ENCODE measurements around the gene CRIM1. TPM values are rescaled to one million over a fixed set of nuclear protein-coding genes. Genes with fewer than 3 reads are reported as not detected.

The CRIM1 gene
- total and polyA plus RNA-seq, 3 experiments from 2014 or later = 2.5 to 11.1 (median 10.7) TPM

- POLR2A ChIA-PET = no interaction called here
- H3K36me3 ChIP-seq (ENCODE audit: insufficient read depth, low read length) = no peaks in the 10 kb centered on the region
- no peaks in the 10 kb centered on the region for H3K9me3 ChIP-seq (ENCODE audit: low read length)
- CTCF ChIA-PET = no interaction called here
- H3K9me3 Mint-ChIP-seq = no peaks in the 10 kb centered on the region
- no peak overlapping the region for H3K27ac ChIP-seq (ENCODE audit: low read depth, low read length)
- no peaks in the 10 kb centered on the region for H3K4me1 Mint-ChIP-seq
- H3K4me3 Mint-ChIP-seq = no peak overlapping the region
- H3K4me3 ChIP-seq (ENCODE audit: low read length) = no peak overlapping the region
- H3K27ac Mint-ChIP-seq = no peak overlapping the region
- no peak for DNase-seq
- no peaks in the 10 kb centered on the region for H3K27me3 Mint-ChIP-seq
- H3K27me3 ChIP-seq (ENCODE audit: insufficient read depth, low read length, poor library complexity, severe bottlenecking) = no peaks in the 10 kb centered on the region
- H3K36me3 Mint-ChIP-seq = no peaks in the 10 kb centered on the region
- no peaks in the 10 kb centered on the region for H3K4me1 ChIP-seq (ENCODE audit: insufficient read depth, low read length)
These were observed 51.8 kb downstream of the CRIM1 start for GRCh38 chr2:36407413-36407812.

GRCh38 chr2:36408198-36408703, 52.7 kb downstream of the CRIM1 start:
- Mint-ChIP-seq H3K9me3 (no peaks in the 10 kb centered on the region), H3K27ac (no peak overlapping the region), H3K27me3 (no peaks in the 10 kb centered on the region), H3K4me1 (no peaks in the 10 kb centered on the region), H3K36me3 (no peaks in the 10 kb centered on the region), H3K4me3 (no peak overlapping the region)
- Histone ChIP-seq H3K4me1 (ENCODE audit: insufficient read depth, low read length) (no peaks in the 10 kb centered on the region), H3K9me3 (ENCODE audit: low read length) (no peaks in the 10 kb centered on the region), H3K4me3 (ENCODE audit: low read length) (no peak overlapping the region), H3K27me3 (ENCODE audit: insufficient read depth, low read length, poor library complexity, severe bottlenecking) (no peaks in the 10 kb centered on the region), H3K27ac (ENCODE audit: low read depth, low read length) (no peak overlapping the region), H3K36me3 (ENCODE audit: insufficient read depth, low read length) (no peaks in the 10 kb centered on the region)
- ChIA-PET CTCF (no interaction called here), POLR2A (no interaction called here)
- DNase-seq = no peak

GRCh38 chr2:36409335-36409734, 53.8 kb downstream of the CRIM1 start:
- H3K36me3 Mint-ChIP-seq = no peaks in the 10 kb centered on the region
- H3K4me3 Mint-ChIP-seq = no peak overlapping the region
- no peaks in the 10 kb centered on the region for H3K27me3 ChIP-seq (ENCODE audit: insufficient read depth, low read length, poor library complexity, severe bottlenecking)
- no peak overlapping the region for H3K27ac ChIP-seq (ENCODE audit: low read depth, low read length)
- CTCF ChIA-PET = no interaction called here
- no peaks in the 10 kb centered on the region for H3K36me3 ChIP-seq (ENCODE audit: insufficient read depth, low read length)
- POLR2A ChIA-PET = no interaction called here
- H3K4me1 ChIP-seq (ENCODE audit: insufficient read depth, low read length) = no peaks in the 10 kb centered on the region
- no peaks in the 10 kb centered on the region for H3K9me3 Mint-ChIP-seq
- no peak for DNase-seq
- H3K4me1 Mint-ChIP-seq = no peaks in the 10 kb centered on the region
- no peak overlapping the region for H3K4me3 ChIP-seq (ENCODE audit: low read length)
- H3K27me3 Mint-ChIP-seq = no peaks in the 10 kb centered on the region
- no peak overlapping the region for H3K27ac Mint-ChIP-seq
- no peaks in the 10 kb centered on the region for H3K9me3 ChIP-seq (ENCODE audit: low read length)

- Mint-ChIP-seq H3K4me3 (no peak overlapping the region), H3K4me1 (no peaks in the 10 kb centered on the region), H3K36me3 (peaks cover 0 to 1% (median 0%) of the 10 kb centered on the region in 3 donors), H3K27ac (no peak overlapping the region), H3K27me3 (no peaks in the 10 kb centered on the region), H3K9me3 (no peaks in the 10 kb centered on the region)
- Histone ChIP-seq H3K36me3 (ENCODE audit: insufficient read depth, low read length) (no peaks in the 10 kb centered on the region), H3K9me3 (ENCODE audit: low read length) (no peaks in the 10 kb centered on the region), H3K4me1 (ENCODE audit: insufficient read depth, low read length) (no peaks in the 10 kb centered on the region), H3K27me3 (ENCODE audit: insufficient read depth, low read length, poor library complexity, severe bottlenecking) (no peaks in the 10 kb centered on the region), H3K4me3 (ENCODE audit: low read length) (no peak overlapping the region), H3K27ac (ENCODE audit: low read depth, low read length) (no peak overlapping the region)
- POLR2A ChIA-PET = no interaction called here
- CTCF ChIA-PET = no interaction called here
- DNase-seq = no peak
These were observed 54.4 kb downstream of the CRIM1 start for GRCh38 chr2:36409935-36410334.

GRCh38 chr2:36410681-36411080, 55.1 kb downstream of the CRIM1 start:
- H3K36me3 Mint-ChIP-seq = peaks cover 0 to 1% (median 0%) of the 10 kb centered on the region in 3 donors
- H3K9me3 Mint-ChIP-seq = no peaks in the 10 kb centered on the region
- no peak for DNase-seq
- H3K4me3 Mint-ChIP-seq = no peak overlapping the region
- H3K4me3 ChIP-seq (ENCODE audit: low read length) = no peak overlapping the region
- CTCF ChIA-PET = no interaction called here
- no peaks in the 10 kb centered on the region for H3K4me1 Mint-ChIP-seq
- POLR2A ChIA-PET = no interaction called here
- no peaks in the 10 kb centered on the region for H3K4me1 ChIP-seq (ENCODE audit: insufficient read depth, low read length)
- H3K27me3 ChIP-seq (ENCODE audit: insufficient read depth, low read length, poor library complexity, severe bottlenecking) = no peaks in the 10 kb centered on the region
- H3K36me3 ChIP-seq (ENCODE audit: insufficient read depth, low read length) = no peaks in the 10 kb centered on the region
- H3K9me3 ChIP-seq (ENCODE audit: low read length) = no peaks in the 10 kb centered on the region
- H3K27ac Mint-ChIP-seq = no peak overlapping the region
- H3K27ac ChIP-seq (ENCODE audit: low read depth, low read length) = no peak overlapping the region
- no peaks in the 10 kb centered on the region for H3K27me3 Mint-ChIP-seq

- no peaks in the 10 kb centered on the region for H3K27me3 Mint-ChIP-seq
- no peaks in the 10 kb centered on the region for H3K9me3 Mint-ChIP-seq
- no peak overlapping the region for H3K27ac Mint-ChIP-seq
- CTCF ChIA-PET = no interaction called here
- no peaks in the 10 kb centered on the region for H3K4me1 ChIP-seq (ENCODE audit: insufficient read depth, low read length)
- H3K4me3 Mint-ChIP-seq = no peak overlapping the region
- H3K9me3 ChIP-seq (ENCODE audit: low read length) = no peaks in the 10 kb centered on the region
- H3K27me3 ChIP-seq (ENCODE audit: insufficient read depth, low read length, poor library complexity, severe bottlenecking) = no peaks in the 10 kb centered on the region
- no peak for DNase-seq
- no peaks in the 10 kb centered on the region for H3K4me1 Mint-ChIP-seq
- H3K36me3 Mint-ChIP-seq = peaks cover 0 to 1% (median 0%) of the 10 kb centered on the region in 3 donors
- H3K4me3 ChIP-seq (ENCODE audit: low read length) = no peak overlapping the region
- H3K36me3 ChIP-seq (ENCODE audit: insufficient read depth, low read length) = no peaks in the 10 kb centered on the region
- POLR2A ChIA-PET = interaction anchor here (0.6 to 0.7 kb wide), 2 partner anchors 51 to 174 kb away, joined by 3 to 4 read pairs; no protein-coding TSS in a partner anchor
- H3K27ac ChIP-seq (ENCODE audit: low read depth, low read length) = no peak overlapping the region
These were observed 56.4 kb downstream of the CRIM1 start for GRCh38 chr2:36411962-36412444.

GRCh38 chr2:36413218-36413617, 57.6 kb downstream of the CRIM1 start:
- Mint-ChIP-seq H3K27me3 (no peaks in the 10 kb centered on the region), H3K4me3 (no peak overlapping the region), H3K4me1 (peaks cover 0 to 4% (median 0%) of the 10 kb centered on the region in 3 donors), H3K9me3 (no peaks in the 10 kb centered on the region), H3K36me3 (peaks cover 0 to 1% (median 0%) of the 10 kb centered on the region in 3 donors), H3K27ac (no peak overlapping the region)
- no peaks in the 10 kb centered on the region for H3K9me3 ChIP-seq (ENCODE audit: low read length)
- no peaks in the 10 kb centered on the region for H3K27me3 ChIP-seq (ENCODE audit: insufficient read depth, low read length, poor library complexity, severe bottlenecking)
- POLR2A ChIA-PET = no interaction called here
- H3K4me1 ChIP-seq (ENCODE audit: insufficient read depth, low read length) = no peaks in the 10 kb centered on the region
- no peaks in the 10 kb centered on the region for H3K36me3 ChIP-seq (ENCODE audit: insufficient read depth, low read length)
- DNase-seq = no peak
- H3K4me3 ChIP-seq (ENCODE audit: low read length) = no peak overlapping the region
- H3K27ac ChIP-seq (ENCODE audit: low read depth, low read length) = no peak overlapping the region
- CTCF ChIA-PET = no interaction called here

- no peak overlapping the region for H3K4me3 Mint-ChIP-seq
- ChIA-PET CTCF (no interaction called here), POLR2A (no interaction called here)
- Histone ChIP-seq H3K4me1 (ENCODE audit: insufficient read depth, low read length) (no peaks in the 10 kb centered on the region), H3K36me3 (ENCODE audit: insufficient read depth, low read length) (no peaks in the 10 kb centered on the region), H3K27ac (ENCODE audit: low read depth, low read length) (no peak overlapping the region), H3K27me3 (ENCODE audit: insufficient read depth, low read length, poor library complexity, severe bottlenecking) (no peaks in the 10 kb centered on the region), H3K9me3 (ENCODE audit: low read length) (no peaks in the 10 kb centered on the region), H3K4me3 (ENCODE audit: low read length) (no peak overlapping the region)
- peaks cover 0 to 4% (median 1%) of the 10 kb centered on the region in 3 donors for H3K4me1 Mint-ChIP-seq
- H3K36me3 Mint-ChIP-seq = peaks cover 0 to 1% (median 0%) of the 10 kb centered on the region in 3 donors
- no peaks in the 10 kb centered on the region for H3K9me3 Mint-ChIP-seq
- no peaks in the 10 kb centered on the region for H3K27me3 Mint-ChIP-seq
- DNase-seq = no peak
- H3K27ac Mint-ChIP-seq = no peak overlapping the region
These were observed 58.7 kb downstream of the CRIM1 start for GRCh38 chr2:36414307-36414706.
